Cerebellar cortex (tissue), 1 donor: ENCODE results near the gene LLGL2.
A peak's percentile ranks its signal among the peaks of the same experiment; 100 is the strongest.
"Not testable (repeated sequence)": the region's sequence is repeated elsewhere in the genome, so short reads cannot be mapped to it uniquely, and the experiment has no call there.

Experiments used
- DNase-seq: peaks from one replicate; pipeline ENCODE4 v3.0.0-alpha.2; 2015; ENCODE audit warnings: low spot score

The LLGL2 gene

DNA sequence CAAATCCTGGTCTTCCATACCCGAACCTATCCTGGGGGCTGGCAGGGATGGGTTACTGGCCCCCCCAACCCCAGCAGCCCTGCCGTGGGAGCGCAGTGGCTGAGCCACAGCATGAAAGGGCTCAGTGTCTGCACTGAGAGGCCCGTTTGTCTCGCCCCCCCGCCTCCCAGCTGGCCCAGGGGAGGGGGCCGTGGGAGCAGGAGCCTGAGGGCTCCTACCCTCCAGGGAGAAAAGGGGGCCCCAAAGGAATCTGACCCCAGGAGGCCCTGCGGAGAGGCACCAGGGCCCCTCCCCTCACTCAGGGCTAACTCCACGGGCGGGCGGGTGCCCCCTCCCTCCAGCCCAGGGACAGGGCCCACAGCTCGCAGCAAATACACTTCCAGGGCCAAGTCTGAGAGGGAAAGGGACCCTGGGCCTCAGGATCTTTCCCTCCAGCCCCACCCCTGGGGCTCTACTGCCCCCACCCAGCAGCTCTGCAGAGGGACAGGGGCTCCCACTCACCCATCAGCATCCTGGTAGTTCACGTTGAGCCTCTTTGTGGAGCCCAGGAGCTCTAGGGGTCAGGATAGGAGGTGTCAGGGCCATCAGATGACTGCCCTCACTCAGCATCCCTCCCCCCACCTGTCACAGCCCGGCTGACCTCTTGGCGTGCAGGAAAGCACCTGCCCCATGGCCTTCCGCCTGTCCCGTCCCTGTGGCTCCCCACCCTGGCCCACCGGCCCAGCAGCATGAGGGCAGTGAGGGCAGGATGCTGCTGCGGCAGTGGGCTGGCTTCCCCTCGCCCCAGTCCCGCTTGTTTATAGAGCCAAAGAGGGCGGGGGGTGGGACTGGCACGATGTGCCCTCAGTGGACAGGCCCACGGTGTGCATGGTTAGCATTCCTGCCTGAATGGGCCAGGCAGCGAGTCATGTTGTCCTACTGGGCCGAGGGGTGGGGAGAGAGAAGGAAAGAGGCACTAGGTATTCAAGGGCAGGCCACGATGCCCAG is 17.5 kb upstream of the LLGL2 start:
- no peak for DNase-seq

DNA sequence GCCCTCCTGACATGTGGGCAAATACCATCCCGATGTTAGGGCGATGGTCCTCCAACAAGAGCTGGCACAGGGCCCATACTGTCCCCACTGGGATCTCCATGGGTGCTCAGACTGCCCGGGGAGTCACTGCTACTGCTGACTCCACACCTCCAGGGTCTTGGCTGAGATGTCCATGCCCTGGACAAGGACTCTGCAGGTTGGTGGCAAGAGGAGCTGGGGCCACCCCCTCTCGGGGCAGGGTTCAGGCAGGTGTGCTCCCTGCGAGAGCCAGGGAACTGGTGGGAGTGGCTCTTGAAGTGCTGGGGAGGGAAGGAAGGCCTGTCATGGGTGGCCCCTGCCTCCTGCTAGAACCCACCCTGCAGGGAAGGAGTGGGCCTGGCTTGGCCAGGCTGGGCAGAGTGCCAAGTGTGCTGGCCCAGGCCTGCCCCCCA is 16.6 kb upstream of the LLGL2 start:
- no peak for DNase-seq

DNA sequence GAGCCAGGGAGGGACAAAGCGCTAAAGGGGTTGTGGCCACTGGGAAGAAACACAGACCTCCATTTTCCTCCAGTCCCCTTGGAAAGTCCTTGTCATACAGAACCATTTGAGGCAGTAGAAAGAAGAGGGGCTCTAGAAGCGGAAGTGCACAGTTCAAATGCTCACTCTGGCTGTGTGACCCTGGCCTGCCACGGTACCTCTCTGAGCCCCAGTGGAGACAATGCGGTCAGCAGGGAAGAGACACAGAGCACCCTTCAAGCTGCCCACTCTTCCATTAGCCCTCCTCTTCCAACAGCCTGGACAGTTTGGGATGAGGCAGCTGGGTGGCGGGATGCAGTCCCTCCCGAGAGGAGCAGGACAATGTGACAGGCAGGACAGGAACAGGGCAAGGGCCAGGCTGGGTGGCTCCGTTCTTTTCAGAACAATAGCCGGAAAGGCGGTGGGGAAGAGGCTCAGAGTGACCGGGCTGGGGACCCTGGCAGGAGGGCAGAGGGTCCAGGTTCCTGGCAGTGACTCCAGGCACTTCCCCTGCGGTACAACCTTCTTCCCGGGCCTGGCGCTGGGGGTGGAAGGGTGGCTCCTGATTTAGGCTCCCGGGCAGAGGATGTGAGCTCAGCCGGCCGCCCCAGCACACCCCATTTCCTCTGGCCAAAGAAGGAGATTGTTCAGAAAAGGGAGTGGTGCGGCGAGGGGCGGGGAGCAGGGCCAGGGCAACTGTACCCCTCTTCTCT is 15.8 kb upstream of the LLGL2 start:
- no peak for DNase-seq

- DNase-seq = no peak
These were observed 14.3 kb upstream of the LLGL2 start for GRCh38 chr17:75511270-75511609.

- no peak for DNase-seq
These were observed 13.6 kb upstream of the LLGL2 start for GRCh38 chr17:75511610-75512575.

GRCh38 chr17:75512926-75513640 is 12.4 kb upstream of the LLGL2 start:
- DNase-seq = no peak

- DNase-seq = no peak
These were observed 11.9 kb upstream of the LLGL2 start for GRCh38 chr17:75513641-75514000.

DNA sequence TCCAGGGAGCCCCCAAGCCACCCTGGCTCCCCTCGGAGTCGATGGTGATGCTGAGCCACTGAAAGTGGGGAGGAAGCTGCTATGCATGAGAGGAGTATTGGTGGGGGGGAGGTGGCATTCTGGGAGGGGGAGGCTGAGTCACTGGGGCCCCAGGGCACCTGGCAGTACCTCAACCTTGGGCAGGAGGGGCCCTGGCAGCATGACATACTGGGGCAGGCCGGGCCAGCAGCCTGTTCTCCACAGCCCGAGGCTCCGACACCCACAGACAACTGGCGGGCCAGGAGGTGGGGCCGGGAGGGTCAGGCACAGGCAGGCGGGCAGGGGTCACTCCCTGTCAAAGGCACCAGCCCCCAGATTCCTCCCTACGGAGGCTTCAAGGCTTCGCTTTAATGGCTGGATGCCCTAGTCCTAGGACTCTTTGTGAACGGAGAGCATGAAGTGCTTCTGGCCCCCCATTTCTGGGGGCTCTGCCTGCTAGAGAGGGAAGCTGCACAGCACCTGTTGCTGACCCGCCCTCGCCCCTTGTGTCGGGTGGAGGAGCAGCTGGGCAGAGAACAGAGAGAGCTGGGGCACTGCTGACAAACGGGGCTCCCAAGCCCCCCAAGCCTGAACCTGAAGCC is 11.1 kb upstream of the LLGL2 start:
- DNase-seq = no peak

DNA sequence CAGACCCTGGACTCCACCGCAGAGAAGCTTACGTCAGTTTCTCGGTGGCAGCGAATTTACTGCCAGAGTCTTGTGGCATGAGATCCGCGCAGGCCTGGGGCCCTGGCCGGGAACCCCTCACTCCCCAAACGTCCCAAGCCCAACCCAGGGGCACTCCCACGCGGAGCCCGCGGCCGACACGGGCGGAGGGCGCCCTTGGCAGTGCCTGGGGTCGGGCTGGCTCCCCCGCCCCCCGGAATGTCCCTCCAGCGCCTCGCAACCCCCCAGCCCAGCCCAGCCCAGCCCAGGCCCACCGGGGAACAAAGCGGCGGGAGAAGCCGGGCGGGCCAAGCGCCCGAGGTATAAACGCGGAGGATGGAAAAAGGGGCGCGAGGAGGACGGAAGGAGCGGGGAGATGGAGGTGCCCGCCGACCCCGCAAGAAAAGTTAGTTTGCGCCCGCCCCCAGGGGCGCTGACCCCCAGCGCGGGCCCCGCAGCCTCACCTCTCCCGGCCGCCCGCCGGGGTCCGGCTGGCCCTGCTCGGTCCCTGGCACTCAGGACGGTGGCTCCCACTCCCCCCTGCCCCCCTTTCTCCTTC is 10.5 kb upstream of the LLGL2 start:
- no peak for DNase-seq

DNA sequence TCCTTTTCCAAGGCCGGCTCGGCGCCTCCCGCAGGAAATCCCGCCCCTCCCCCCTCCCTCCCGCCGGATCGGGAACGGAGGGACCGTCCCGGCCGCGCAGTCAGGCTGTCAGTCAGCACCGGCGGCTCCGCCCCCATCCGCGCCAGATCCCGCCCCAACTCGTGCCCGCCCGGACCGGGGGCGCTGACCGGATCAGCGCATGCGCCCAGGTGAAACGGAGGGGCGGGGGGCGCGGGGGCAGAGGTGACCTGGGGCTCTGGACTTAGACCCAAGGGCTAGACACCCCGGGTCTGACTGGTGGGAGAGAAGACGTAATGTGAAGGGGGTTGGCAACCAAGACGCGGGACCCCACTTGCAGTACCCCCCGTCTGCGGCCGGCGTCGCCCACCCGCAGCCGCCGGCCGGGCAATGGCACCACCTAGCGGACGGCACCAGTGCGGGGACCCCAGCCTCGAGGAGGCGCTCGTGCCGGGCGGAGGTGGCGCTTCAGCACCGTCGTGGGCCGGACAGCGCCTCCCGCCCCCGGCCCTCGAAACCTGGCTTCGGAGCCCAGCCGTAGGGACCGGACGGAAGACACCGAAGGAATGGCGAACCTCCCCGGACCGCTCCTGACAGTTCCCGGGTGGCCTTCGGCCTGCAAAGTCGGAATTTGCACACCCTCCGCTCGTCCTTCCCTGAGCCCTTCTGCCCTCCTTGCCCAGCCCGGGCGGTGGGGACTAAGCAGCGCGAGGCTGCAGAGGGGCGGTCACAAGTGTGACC is 9.8 kb upstream of the LLGL2 start, which contains the start of gene CASKIN2:
TSS of gene CASKIN2 (minus strand) at position 42 of the 759 bp plus-strand sequence. CDS start 1,733 bp downstream, outside the sequence.
- DNase-seq = peak; percentile 92

DNA sequence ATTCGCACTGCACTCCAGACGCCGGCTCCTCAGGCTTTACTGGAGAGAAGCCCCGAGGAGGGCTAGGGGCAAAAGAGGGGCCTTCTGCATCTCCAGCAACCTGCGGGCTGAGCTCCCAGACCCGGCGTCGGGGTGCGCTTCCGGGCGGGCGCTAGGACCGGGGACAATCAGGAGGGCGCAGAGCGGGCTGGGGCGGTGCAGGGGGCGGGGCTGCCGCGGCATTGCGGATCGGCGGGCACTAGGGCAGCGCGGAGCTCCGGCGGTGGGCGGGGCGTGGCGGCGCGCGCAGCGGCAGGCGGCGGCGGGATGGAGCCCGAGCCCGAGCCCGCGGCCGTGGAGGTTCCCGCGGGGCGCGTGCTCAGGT is 9.3 kb upstream of the LLGL2 start, which contains the start of gene TSEN54:
TSS of gene TSEN54 (plus strand) at position 274 of the 364 bp plus-strand sequence. CDS start at position 307, 33 bp downstream.
- peak; percentile 91 for DNase-seq

DNA sequence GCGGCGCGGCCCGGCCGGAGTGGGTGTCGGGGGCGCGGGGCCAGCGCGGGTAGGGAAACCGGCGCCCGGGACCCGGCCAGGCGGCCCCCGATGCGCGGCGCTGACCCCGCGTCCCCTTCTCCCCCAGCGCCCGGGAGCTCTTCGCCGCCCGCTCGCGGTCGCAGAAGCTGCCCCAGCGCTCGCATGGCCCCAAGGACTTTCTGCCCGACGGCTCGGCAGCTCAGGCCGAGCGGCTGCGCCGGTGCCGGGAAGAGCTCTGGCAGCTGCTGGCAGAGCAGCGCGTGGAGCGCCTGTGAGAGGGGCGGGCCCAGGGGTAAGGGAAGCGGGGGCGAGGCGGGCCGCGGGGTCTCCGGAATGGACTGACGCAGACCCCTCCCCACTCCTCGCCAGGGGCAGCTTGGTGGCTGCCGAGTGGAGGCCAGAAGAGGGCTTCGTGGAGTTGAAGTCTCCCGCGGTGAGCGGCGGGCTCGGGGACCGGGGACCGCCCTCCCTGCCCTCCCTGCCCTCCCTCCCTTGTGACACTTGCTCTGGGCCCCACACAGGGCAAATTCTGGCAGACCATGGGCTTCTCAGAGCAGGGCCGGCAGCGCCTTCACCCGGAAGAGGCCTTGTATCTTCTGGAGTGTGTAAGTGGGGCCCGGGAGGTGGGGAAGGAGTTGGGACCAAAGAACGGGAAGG is 8.7 kb upstream of the LLGL2 start:
- DNase-seq = no peak

DNA sequence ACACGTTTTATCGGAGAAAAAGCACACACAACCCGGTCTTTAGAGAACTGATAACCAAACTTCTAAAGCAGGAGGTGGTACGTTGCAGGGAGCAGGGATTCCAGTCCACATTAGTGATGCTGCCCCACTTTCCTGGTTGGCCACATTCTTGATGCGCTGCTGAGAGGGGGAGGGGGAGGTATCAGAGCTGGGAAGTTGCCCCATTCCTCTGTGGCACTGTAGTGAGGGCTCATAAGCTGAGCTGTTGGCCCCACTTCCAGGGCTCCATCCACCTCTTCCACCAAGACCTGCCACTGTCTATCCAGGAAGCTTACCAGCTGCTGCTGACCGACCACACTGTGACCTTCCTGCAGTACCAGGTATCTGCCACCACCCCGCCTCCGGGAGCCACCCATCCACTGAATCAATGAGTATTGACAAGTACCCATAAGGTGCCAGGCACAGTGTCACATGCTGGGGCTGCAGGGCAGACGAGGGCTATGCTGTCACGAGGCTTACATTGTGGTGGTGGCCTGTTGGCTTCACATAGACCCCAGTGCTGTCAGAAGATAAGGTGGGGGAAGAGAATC is 8.1 kb upstream of the LLGL2 start:
- no peak for DNase-seq

GRCh38 chr17:75518201-75518600 is 7.3 kb upstream of the LLGL2 start:
- no peak for DNase-seq

DNA sequence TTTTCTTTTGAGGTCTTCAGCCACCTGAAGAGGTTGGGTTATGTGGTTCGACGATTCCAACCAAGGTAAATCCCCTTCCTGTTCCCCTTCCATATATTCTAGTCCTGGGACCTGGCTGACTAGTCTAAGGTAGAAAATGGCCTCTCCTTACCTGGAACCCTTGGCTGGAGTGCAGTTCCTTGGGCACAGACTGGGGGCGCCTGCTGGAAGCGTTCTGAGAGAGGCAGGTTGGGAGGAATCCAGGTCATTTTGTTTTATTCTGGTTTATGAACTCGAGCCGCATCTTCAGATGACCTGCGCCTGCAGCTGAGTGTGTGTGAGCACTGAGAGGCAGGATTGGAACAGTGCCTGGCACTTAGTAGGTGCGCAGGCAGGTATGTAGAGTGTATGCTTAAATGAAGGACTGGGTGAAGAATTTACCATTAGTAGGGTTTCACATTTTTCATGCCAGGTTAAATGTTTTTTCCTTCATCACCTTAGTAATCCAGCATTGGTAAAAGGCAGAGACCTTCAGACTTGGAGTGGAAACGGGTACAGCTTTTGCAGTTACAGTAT is 6.4 kb upstream of the LLGL2 start:
- DNase-seq = no peak

GRCh38 chr17:75520413-75520812 is 5.1 kb upstream of the LLGL2 start:
- not testable (repeated sequence) for DNase-seq

GRCh38 chr17:75521290-75521689 is 4.2 kb upstream of the LLGL2 start:
- DNase-seq = no peak
